Measurements from ENCODE around the gene CADPS2. TPM values are rescaled to one million over a fixed set of nuclear protein-coding genes. Genes with fewer than 3 reads are reported as not detected.

CADPS2 gene
- total and polyA plus RNA-seq, 2 donors (not counting 3 experiments of a cell fraction or from before 2014, with no cell fraction given): 9.5 to 22.6 TPM

DNA sequence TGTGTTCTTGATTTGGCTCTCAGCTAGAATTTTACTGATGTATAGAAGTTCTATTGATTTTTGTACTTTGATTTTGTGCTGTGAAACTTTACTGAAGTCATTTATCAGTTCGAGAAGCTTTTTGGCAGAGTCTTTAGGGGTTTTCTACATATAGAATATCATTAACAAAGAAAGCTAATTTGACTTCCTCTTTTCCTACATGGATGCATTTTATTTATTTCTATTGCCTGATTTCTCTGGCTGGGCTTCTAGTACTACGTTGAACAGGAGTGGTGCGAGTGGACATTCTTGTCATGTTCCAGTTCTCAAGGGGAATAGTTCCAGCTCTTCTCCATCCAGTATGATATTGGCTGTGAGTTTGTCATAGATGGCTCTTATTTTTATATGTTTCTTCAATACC lies 252.8 kb downstream of the CADPS2 start:
- no peaks in the 10 kb centered on the region for H3K9me3 ChIP-seq (replicated peaks; ENCODE audit: control insufficient read depth, insufficient read depth, low read length)
- no peak overlapping the region for H2AFZ ChIP-seq (ENCODE audit: low read depth, low read length)
- H3K9ac ChIP-seq (replicated peaks; ENCODE audit: extremely low read depth, insufficient read depth, low read length): no peak overlapping the region
- no peak for FAIRE-seq
- POLR2A ChIA-PET: no interaction called here
- H3K4me3 ChIP-seq (replicated peaks in 1 of 3; ENCODE audit: insufficient read depth in 1 of 3, low read depth in 1 of 3, low read length in 3 of 3): no peak overlapping the region
- CTCF ChIA-PET: interaction anchor here (1.6 kb wide), 2 partner anchors 10 to 16 kb away, joined by 3 to 4 read pairs; no protein-coding TSS in a partner anchor
- intact Hi-C loops (cut with micrococcal nuclease) (loop anchor here (5.0 kb wide), 1 partner anchor 254 kb away; the partner anchor contains the start of gene CADPS2), dilution Hi-C loops (cut with MboI; ENCODE audit: extremely low pct_ligation_motif_present, low sequenced_read_pairs) (no loop called here)
- BruUV-seq (replicated peaks): no TSS peak
- no peak overlapping the region for H3K27ac ChIP-seq (ENCODE audit: insufficient read depth, low read depth, low read length)
- no peaks in the 10 kb centered on the region for H3K9me1 ChIP-seq (replicated peaks; ENCODE audit: control insufficient read depth, extremely low read depth, insufficient read depth, low read length)
- no peaks in the 10 kb centered on the region for H4K20me1 ChIP-seq (replicated peaks; ENCODE audit: control insufficient read depth, extremely low read depth, insufficient read depth, low read length)
- H3K4me1 ChIP-seq (ENCODE audit: control insufficient read depth, extremely low read depth, insufficient read depth, low read length): peaks cover 3% of the 10 kb centered on the region
- no peaks in the 10 kb centered on the region for H3K79me2 ChIP-seq (ENCODE audit: control insufficient read depth, insufficient read depth, low read length)
- H3K4me2 ChIP-seq (ENCODE audit: insufficient read depth, low read length): no peak overlapping the region
- H3K27me3 ChIP-seq (ENCODE audit: control insufficient read depth in 2 of 2, insufficient read depth in 2 of 2, low read length in 2 of 2): no peaks in the 10 kb centered on the region
- H3K36me3 ChIP-seq (ENCODE audit: control insufficient read depth in 2 of 2, extremely low read depth in 1 of 2, insufficient read depth in 2 of 2, low read length in 2 of 2): no peaks in the 10 kb centered on the region
- TF ChIP-seq, protein P1, sequence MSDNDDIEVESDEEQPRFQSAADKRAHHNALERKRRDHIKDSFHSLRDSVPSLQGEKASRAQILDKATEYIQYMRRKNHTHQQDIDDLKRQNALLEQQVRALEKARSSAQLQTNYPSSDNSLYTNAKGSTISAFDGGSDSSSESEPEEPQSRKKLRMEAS (IDR thresholded peaks at IDR 0.05; ENCODE audit: insufficient read depth, insufficient read length): no peak
- TF ChIP-seq JUN (IDR thresholded peaks at IDR 0.05; ENCODE audit: borderline replicate concordance, insufficient read depth, insufficient read length, low read depth) (no peak), POLR2A (IDR thresholded peaks at IDR 0.05; ENCODE audit: low read depth, low read length) (no peak), MYC (IDR thresholded peaks at IDR 0.05; ENCODE audit: low read depth, low read length) (no peak), EZH2 (IDR thresholded peaks at IDR 0.05; ENCODE audit: borderline replicate concordance, low read depth, low read length, severe bottlenecking) (no peak), POLR2AphosphoS5 (IDR thresholded peaks at IDR 0.05; ENCODE audit: insufficient read depth, low read depth, low read length) (no peak), GATA2 (IDR thresholded peaks at IDR 0.05; ENCODE audit: insufficient read depth, insufficient read length, low read depth, low read length) (no peak), FOS (IDR thresholded peaks at IDR 0.05; ENCODE audit: borderline replicate concordance, insufficient read depth, low read length) (no peak)
- TF ChIP-seq, protein P2, sequence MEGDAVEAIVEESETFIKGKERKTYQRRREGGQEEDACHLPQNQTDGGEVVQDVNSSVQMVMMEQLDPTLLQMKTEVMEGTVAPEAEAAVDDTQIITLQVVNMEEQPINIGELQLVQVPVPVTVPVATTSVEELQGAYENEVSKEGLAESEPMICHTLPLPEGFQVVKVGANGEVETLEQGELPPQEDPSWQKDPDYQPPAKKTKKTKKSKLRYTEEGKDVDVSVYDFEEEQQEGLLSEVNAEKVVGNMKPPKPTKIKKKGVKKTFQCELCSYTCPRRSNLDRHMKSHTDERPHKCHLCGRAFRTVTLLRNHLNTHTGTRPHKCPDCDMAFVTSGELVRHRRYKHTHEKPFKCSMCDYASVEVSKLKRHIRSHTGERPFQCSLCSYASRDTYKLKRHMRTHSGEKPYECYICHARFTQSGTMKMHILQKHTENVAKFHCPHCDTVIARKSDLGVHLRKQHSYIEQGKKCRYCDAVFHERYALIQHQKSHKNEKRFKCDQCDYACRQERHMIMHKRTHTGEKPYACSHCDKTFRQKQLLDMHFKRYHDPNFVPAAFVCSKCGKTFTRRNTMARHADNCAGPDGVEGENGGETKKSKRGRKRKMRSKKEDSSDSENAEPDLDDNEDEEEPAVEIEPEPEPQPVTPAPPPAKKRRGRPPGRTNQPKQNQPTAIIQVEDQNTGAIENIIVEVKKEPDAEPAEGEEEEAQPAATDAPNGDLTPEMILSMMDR (IDR thresholded peaks at IDR 0.05; ENCODE audit: extremely low read depth in 1 of 2, insufficient read depth in 1 of 2, low read depth in 1 of 2, low read length in 2 of 2): no peak
- DNase-seq (ENCODE audit: low read depth, low spot score): no peak
